Keratinocyte (primary cell): Measurements from ENCODE around the gene RNPEPL1. TPM values are rescaled to one million over a fixed set of nuclear protein-coding genes. Genes with fewer than 3 reads are reported as not detected.

Experiments
- DNase-seq: peaks from one replicate; pipeline ENCODE4 v3.0.0-alpha.2; 2011; ENCODE audit warnings: low read depth, missing footprints, low spot score
- FAIRE-seq: peaks from 2 replicates; lab custom pipeline; 2011; peaks lifted over from hg19 to GRCh38; lab: Jason Lieb, UNC
- H2AFZ ChIP-seq: 2 replicates; pipeline ENCODE4 v1.6.0; 2012; ENCODE audit warnings: low read length, control low read depth, inconsistent platforms; ENCODE audit not compliant: control insufficient read depth
- H3K27ac ChIP-seq: 2 replicates; pipeline ENCODE4 v1.5.1; 2011; ENCODE audit warnings: low read length; ENCODE audit not compliant: control insufficient read depth, insufficient read depth
- H3K27me3 ChIP-seq: 3 replicates; pipeline ENCODE4 v1.6.0; 2011; ENCODE audit warnings: low read length; ENCODE audit not compliant: control insufficient read depth, insufficient read depth; ENCODE audit errors: extremely low read depth
- H3K36me3 ChIP-seq, 2 experiments: 2 replicates in 1 of 2; 3 replicates in 1 of 2; pipeline ENCODE4 v1.5.1; 2011; ENCODE audit warnings: low read length in 2 of 2, mild to moderate bottlenecking in 1 of 2; ENCODE audit not compliant: control insufficient read depth in 2 of 2, insufficient read depth in 2 of 2; ENCODE audit errors: extremely low read depth in 1 of 2
- H3K4me1 ChIP-seq: 3 replicates; pipeline ENCODE4 v1.5.1; 2011; ENCODE audit warnings: low read length; ENCODE audit not compliant: control insufficient read depth, insufficient read depth; ENCODE audit errors: extremely low read depth
- H3K4me2 ChIP-seq: 3 replicates; pipeline ENCODE4 v1.6.0; 2011; ENCODE audit warnings: low read depth, low read length; ENCODE audit not compliant: control insufficient read depth, insufficient read depth; ENCODE audit errors: extremely low read depth
- H3K4me3 ChIP-seq, 3 experiments: fragments of 200-600 bp in 1 of 3; sonication (generic) in 1 of 3; 2 replicates in 2 of 3; 3 replicates in 1 of 3; pipeline ENCODE4 v1.5.1; 2011 to 2016; ENCODE audit warnings: low read length in 3 of 3, mild to moderate bottlenecking in 3 of 3, control low read depth in 2 of 3, inconsistent platforms in 1 of 3, low read depth in 1 of 3, mixed read lengths in 1 of 3, mixed run types in 1 of 3, moderate library complexity in 1 of 3; ENCODE audit not compliant: control insufficient read depth in 2 of 3, insufficient read depth in 2 of 3; ENCODE audit errors: extremely low read depth in 1 of 3
- H3K79me2 ChIP-seq: 2 replicates; pipeline ENCODE4 v1.6.0; 2012; ENCODE audit warnings: low read length; ENCODE audit not compliant: control insufficient read depth, insufficient read depth
- H3K9ac ChIP-seq: 3 replicates; pipeline ENCODE4 v1.6.0; 2011; ENCODE audit warnings: low read length; ENCODE audit not compliant: control insufficient read depth, insufficient read depth; ENCODE audit errors: extremely low read depth
- H3K9me1 ChIP-seq: 3 replicates; pipeline ENCODE4 v1.6.0; 2011; ENCODE audit warnings: low read length; ENCODE audit not compliant: control insufficient read depth, insufficient read depth; ENCODE audit errors: extremely low read depth
- H3K9me3 ChIP-seq: 2 replicates; pipeline ENCODE4 v1.5.1; 2012; ENCODE audit warnings: low read depth, low read length; ENCODE audit not compliant: control insufficient read depth
- H4K20me1 ChIP-seq: 3 replicates; pipeline ENCODE4 v1.6.0; 2011; ENCODE audit warnings: low read length; ENCODE audit not compliant: control insufficient read depth, insufficient read depth; ENCODE audit errors: extremely low read depth
- EZH2 ChIP-seq: IDR thresholded peaks from one replicate; pipeline ENCODE4 v1.6.1; 2012; ENCODE audit warnings: inconsistent platforms, mild to moderate bottlenecking, low read length, moderate library complexity
- dilution Hi-C: fragments of 300-500 bp; cut with MboI; formaldehyde crosslinking; loops from one replicate; pipeline ENCODE4 v1.7.0; 2020; ENCODE audit warnings: low sequenced_read_pairs; ENCODE audit not compliant: extremely low pct_ligation_motif_present
- polyA plus RNA-seq, 5 experiments: library from polyadenylated mRNA; depleted of rRNA in 3 of 5; stranded (reverse) in 3 of 5; stranded (forward) in 1 of 5; unstranded in 1 of 5; fragments of >200 nt; gene quantifications; 1 replicate in 1 of 5; 2 replicates in 3 of 5; 3 replicates in 1 of 5; pipeline versions ENCODE4 v1.2.1 to v1.2.3, GENCODE V29; 2011 to 2012; ENCODE audit warnings: missing spikeins in 2 of 5, low read depth in 1 of 5, low replicate concordance in 1 of 5
- TF ChIP-seq, protein P1 (sequence below), 3 experiments: IDR thresholded peaks in 1 of 3; conservative IDR thresholded peaks in 1 of 3; optimal IDR thresholded peaks in 1 of 3; 2 replicates in 2 of 3; 3 replicates in 1 of 3; pipeline versions ENCODE3 to v1.5.1; 2011; ENCODE audit warnings: low read length in 3 of 3, mild to moderate bottlenecking in 3 of 3, moderate library complexity in 2 of 3, control low read depth in 1 of 3, inconsistent platforms in 1 of 3; ENCODE audit not compliant: insufficient read depth in 2 of 3; ENCODE audit errors: extremely low read depth in 1 of 3

The RNPEPL1 gene
- polyA plus RNA-seq, 1 donor (not counting 4 experiments of a cell fraction or from before 2014, with no cell fraction given) = 3.7 TPM

DNA sequence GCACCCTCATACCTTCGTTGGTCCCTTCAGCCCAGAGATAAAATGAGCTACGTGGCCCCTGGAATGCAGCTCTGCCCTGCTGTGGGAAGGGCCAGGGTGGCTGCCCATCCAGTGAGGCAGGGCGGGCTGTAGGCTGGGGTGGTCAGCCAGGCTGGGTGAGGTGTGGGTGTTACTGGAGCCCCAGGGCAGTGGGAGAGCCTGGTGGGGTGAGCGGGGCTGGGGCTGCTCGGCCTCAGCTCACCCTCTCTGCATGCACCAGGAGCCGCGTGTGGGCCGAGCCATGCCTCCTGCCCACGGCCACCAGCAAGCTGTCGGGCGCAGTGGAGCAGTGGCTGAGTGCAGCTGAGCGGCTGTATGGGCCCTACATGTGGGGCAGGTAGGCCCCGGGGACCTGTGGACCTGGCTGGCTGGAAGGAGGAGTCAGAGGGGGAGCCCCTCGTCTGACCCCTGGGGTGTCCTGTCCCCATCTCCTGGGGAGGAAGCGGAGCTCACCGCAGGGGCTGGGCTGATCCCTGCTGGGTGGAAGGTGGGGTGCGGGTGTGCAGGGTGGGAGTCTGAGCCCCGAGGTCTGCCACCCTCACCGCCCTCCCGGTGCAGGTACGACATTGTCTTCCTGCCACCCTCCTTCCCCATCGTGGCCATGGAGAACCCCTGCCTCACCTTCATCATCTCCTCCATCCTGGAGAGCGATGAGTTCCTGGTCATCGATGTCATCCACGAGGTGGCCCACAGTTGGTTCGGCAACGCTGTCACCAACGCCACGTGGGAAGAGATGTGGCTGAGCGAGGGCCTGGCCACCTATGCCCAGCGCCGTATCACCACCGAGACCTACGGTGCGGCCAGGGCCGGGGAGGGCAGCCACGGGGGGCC is 5.5 kb downstream of the RNPEPL1 start:
- no peak for FAIRE-seq
- Histone ChIP-seq H3K9me3 (no peaks in the 10 kb centered on the region), H3K27ac (no peak overlapping the region), H3K27me3 (no peaks in the 10 kb centered on the region), H2AFZ (no peak overlapping the region), H3K4me2 (no peak overlapping the region), H4K20me1 (peaks cover 10% of the 10 kb centered on the region), H3K4me1 (peaks cover 9% of the 10 kb centered on the region), H3K9me1 (peaks cover 2% of the 10 kb centered on the region), H3K36me3 (peaks cover 4 to 11% of the 10 kb centered on the region in 2 experiments), H3K9ac (no peak overlapping the region), H3K4me3 (no peak overlapping the region), H3K79me2 (no peaks in the 10 kb centered on the region)
- no peak for DNase-seq
- dilution Hi-C loops = no loop called here
- TF ChIP-seq EZH2 = no peak
- TF ChIP-seq, protein P1, sequence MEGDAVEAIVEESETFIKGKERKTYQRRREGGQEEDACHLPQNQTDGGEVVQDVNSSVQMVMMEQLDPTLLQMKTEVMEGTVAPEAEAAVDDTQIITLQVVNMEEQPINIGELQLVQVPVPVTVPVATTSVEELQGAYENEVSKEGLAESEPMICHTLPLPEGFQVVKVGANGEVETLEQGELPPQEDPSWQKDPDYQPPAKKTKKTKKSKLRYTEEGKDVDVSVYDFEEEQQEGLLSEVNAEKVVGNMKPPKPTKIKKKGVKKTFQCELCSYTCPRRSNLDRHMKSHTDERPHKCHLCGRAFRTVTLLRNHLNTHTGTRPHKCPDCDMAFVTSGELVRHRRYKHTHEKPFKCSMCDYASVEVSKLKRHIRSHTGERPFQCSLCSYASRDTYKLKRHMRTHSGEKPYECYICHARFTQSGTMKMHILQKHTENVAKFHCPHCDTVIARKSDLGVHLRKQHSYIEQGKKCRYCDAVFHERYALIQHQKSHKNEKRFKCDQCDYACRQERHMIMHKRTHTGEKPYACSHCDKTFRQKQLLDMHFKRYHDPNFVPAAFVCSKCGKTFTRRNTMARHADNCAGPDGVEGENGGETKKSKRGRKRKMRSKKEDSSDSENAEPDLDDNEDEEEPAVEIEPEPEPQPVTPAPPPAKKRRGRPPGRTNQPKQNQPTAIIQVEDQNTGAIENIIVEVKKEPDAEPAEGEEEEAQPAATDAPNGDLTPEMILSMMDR (optimal IDR thresholded peaks at IDR 0.05 in 1 of 3, IDR thresholded peaks at IDR 0.05 in 1 of 3, conservative IDR thresholded peaks at IDR 0.05 in 1 of 3; ENCODE audit: extremely low read depth in 1 of 3, insufficient read depth in 2 of 3, low read length in 3 of 3) = no peak

DNA sequence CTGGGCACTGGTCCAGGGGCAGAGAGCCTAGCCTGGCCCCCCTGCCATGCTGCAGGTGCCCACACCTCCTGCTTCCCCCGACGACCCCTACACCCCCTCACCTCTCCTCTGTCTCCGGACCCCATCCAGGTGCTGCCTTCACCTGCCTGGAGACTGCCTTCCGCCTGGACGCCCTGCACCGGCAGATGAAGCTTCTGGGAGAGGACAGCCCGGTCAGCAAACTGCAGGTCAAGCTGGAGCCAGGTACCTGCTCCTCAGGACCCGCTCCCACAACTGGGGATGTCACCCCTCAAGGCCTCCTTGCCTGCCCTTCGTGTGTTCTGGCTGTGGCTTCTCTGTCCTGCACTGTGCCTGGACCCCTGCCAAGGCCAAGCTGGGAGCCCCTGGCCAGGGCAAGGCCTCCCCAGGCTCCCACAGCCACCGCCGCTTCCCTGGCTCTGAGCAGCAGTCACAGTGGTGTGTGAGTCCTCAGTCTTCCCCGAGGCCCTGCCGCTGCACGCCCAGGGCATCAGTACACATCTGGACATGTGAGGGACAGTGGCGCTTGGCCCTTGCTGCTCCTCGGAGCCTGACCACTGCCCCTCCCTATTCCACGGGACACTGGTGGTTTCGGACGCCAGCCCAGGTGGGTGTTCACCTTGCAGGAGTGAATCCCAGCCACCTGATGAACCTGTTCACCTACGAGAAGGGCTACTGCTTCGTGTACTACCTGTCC is 6.3 kb downstream of the RNPEPL1 start:
- no peak overlapping the region for H3K27ac ChIP-seq
- DNase-seq (no peak), FAIRE-seq (no peak)
- H3K27me3 ChIP-seq = no peaks in the 10 kb centered on the region
- H2AFZ ChIP-seq = no peak overlapping the region
- dilution Hi-C loops = no loop called here
- H3K4me3 ChIP-seq = no peak overlapping the region
- no peak overlapping the region for H3K4me2 ChIP-seq
- peaks cover 2% of the 10 kb centered on the region for H3K79me2 ChIP-seq
- peaks cover 4 to 11% of the 10 kb centered on the region in 2 experiments for H3K36me3 ChIP-seq
- no peak overlapping the region for H3K9ac ChIP-seq
- TF ChIP-seq EZH2 = no peak
- H3K9me3 ChIP-seq = no peaks in the 10 kb centered on the region
- peaks cover 11% of the 10 kb centered on the region for H4K20me1 ChIP-seq
- peaks cover 4% of the 10 kb centered on the region for H3K9me1 ChIP-seq
- H3K4me1 ChIP-seq = peaks cover 11% of the 10 kb centered on the region
